ENCODE data around the gene TMEM131. TPM values are rescaled to one million over a fixed set of nuclear protein-coding genes. Genes with fewer than 3 reads are reported as not detected.

Gene TMEM131
- total and polyA plus RNA-seq, 7 donors, result 4.8 to 37.5 (median 24.3) TPM

DNA sequence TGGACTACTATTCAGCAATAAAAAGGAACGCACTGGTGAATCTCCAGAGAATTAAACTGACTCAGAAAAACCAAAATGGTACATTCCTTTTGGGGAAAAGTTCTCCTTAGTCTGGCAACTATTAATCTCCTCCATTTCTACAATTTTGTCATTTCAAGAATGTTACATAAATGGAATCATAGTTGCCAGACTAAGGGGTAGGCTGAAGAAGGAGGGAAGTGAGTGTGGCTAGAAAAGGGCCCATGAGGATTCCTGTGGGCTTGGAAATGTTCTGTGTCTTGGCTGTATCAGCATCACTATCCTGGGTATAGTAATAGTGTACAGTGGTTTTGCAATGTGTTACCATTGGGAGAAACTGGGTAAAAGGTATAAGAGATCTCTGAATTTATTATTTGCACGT is 209.9 kb downstream of the TMEM131 start:
- Histone ChIP-seq H3K27me3 (no peaks in the 10 kb centered on the region), H3K27ac (no peak overlapping the region), H3K4me1 (no peaks in the 10 kb centered on the region), H3K36me3 (peaks cover 0 to 42% (median 1%) of the 10 kb centered on the region in 4 donors), H3K4me3 (no peak overlapping the region), H3K9me3 (no peaks in the 10 kb centered on the region)
- DNase-seq, result no peak
- intact Hi-C loops (cut with DNase I), result no loop called here
- 94 to 96% methylated on average over 2 of the region's 2 CpGs for WGBS, 2 donors
- TF ChIP-seq POLR2A (IDR thresholded peaks at IDR 0.05) (no peak), POLR2AphosphoS5 (IDR thresholded peaks at IDR 0.05) (no peak), EP300 (IDR thresholded peaks at IDR 0.05) (no peak)
- TF ChIP-seq, protein P1, sequence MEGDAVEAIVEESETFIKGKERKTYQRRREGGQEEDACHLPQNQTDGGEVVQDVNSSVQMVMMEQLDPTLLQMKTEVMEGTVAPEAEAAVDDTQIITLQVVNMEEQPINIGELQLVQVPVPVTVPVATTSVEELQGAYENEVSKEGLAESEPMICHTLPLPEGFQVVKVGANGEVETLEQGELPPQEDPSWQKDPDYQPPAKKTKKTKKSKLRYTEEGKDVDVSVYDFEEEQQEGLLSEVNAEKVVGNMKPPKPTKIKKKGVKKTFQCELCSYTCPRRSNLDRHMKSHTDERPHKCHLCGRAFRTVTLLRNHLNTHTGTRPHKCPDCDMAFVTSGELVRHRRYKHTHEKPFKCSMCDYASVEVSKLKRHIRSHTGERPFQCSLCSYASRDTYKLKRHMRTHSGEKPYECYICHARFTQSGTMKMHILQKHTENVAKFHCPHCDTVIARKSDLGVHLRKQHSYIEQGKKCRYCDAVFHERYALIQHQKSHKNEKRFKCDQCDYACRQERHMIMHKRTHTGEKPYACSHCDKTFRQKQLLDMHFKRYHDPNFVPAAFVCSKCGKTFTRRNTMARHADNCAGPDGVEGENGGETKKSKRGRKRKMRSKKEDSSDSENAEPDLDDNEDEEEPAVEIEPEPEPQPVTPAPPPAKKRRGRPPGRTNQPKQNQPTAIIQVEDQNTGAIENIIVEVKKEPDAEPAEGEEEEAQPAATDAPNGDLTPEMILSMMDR (IDR thresholded peaks at IDR 0.05), result no peak

DNA sequence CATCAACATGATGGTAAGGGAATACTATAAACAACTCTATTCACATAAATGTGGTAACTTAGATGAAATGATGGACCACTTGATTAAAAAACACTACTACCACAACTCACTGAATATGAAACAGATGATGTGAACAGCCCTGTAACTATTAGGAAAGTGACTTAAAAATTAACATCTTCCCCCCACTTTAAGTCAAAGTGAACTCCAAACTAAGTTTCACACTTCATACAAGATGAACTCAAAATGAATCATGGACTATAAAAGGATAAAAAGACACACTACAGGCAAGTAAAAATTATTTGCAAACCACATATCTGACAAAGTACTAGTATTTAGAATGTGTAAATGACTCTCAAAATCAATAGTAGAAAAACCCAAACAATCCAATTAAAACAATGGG is 210.8 kb downstream of the TMEM131 start:
- no peaks in the 10 kb centered on the region for H3K27me3 ChIP-seq
- TF ChIP-seq EP300 (IDR thresholded peaks at IDR 0.05) (no peak), POLR2AphosphoS5 (IDR thresholded peaks at IDR 0.05) (no peak), POLR2A (IDR thresholded peaks at IDR 0.05) (no peak)
- TF ChIP-seq, protein P1 (IDR thresholded peaks at IDR 0.05), result no peak
- intact Hi-C loops (cut with DNase I), result no loop called here
- no peak overlapping the region for H3K4me3 ChIP-seq
- H3K36me3 ChIP-seq, result peaks cover 0 to 37% (median 2%) of the 10 kb centered on the region in 4 donors
- DNase-seq, result no peak
- H3K4me1 ChIP-seq, result no peaks in the 10 kb centered on the region
- H3K9me3 ChIP-seq, result no peaks in the 10 kb centered on the region
- no peak overlapping the region for H3K27ac ChIP-seq

DNA sequence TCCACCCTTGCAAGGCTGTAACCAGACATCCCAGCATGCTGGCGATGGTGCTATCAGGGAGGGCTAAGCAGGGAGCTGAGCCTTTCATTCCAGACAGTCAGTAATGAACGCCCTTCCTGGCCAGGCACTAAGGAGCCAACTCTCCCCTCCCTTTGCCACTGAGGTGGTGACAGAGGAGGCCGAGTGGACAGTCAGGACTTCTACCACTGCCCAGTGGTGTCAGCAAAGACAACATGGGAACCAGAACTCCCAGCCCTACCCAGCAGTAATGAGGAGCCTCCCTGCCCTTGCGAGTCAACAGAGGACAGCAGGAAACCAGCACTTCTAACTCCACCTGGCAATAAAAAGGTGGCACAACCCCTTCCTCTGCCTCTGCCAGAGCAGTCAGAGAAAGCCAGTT is 213.8 kb downstream of the TMEM131 start:
- no peak for DNase-seq
- Histone ChIP-seq H3K27me3 (no peaks in the 10 kb centered on the region), H3K4me1 (no peaks in the 10 kb centered on the region), H3K36me3 (peaks cover 0 to 29% (median 5%) of the 10 kb centered on the region in 4 donors), H3K4me3 (no peak overlapping the region), H3K9me3 (no peaks in the 10 kb centered on the region), H3K27ac (no peak overlapping the region)
- TF ChIP-seq POLR2AphosphoS5 (IDR thresholded peaks at IDR 0.05) (no peak), POLR2A (IDR thresholded peaks at IDR 0.05) (no peak), EP300 (IDR thresholded peaks at IDR 0.05) (no peak)
- TF ChIP-seq, protein P1 (IDR thresholded peaks at IDR 0.05), result no peak
- 42 to 84% methylated on average over 4 of the region's 4 CpGs for WGBS, 2 donors
- intact Hi-C loops (cut with DNase I), result no loop called here

DNA sequence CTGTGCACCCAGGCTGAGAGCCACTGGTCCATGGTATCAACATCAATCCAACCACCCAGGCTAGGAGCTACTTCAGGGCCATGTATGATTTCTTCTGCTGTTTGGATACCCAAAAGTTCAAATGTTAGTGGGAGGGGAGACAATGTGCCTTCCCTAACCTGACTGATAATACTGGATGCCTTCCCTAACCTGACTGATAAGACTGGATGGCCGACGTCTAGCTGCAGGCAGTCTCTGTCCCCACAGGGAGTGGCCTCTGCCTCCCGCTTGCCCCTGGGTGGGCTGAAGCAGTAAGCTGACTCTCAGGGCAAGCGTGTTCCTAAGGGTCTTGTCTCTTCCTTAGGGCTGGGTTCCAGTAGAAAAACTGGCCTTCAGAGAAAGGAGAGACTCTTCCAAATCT is 216.6 kb downstream of the TMEM131 start:
- Histone ChIP-seq H3K36me3 (peaks cover 0 to 32% (median 9%) of the 10 kb centered on the region in 4 donors), H3K4me3 (no peak overlapping the region), H3K4me1 (no peaks in the 10 kb centered on the region), H3K27me3 (no peaks in the 10 kb centered on the region), H3K27ac (no peak overlapping the region), H3K9me3 (no peaks in the 10 kb centered on the region)
- intact Hi-C loops (cut with DNase I), result no loop called here
- WGBS, 2 donors, result 92 to 94% methylated on average over 4 of the region's 4 CpGs
- no peak for DNase-seq
- TF ChIP-seq POLR2AphosphoS5 (IDR thresholded peaks at IDR 0.05) (no peak), POLR2A (IDR thresholded peaks at IDR 0.05) (no peak), EP300 (IDR thresholded peaks at IDR 0.05) (no peak)
- TF ChIP-seq, protein P1 (IDR thresholded peaks at IDR 0.05), result no peak

DNA sequence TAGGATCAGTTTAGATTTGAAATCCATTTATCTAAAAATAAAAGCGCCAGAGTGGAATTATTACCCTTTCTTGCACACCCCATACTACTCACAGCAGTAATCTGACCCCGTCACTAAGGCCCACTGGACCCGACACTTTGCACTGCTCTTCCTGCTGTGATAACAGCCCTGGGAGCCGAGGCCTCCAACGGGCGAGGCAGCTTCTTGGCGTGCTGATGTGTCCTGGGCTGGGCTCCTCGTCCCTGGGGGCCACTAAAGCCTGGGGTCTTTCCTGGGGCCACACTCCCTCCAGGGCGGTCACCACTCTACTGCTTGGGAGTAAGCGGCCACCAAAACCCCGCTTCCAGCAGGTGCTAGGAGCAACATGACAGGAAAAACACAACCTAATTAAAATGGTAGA is 220.7 kb downstream of the TMEM131 start:
- no peak overlapping the region for H3K27ac ChIP-seq
- WGBS, 2 donors, result 78 to 89% methylated on average over 11 of the region's 11 CpGs
- DNase-seq, result no peak
- intact Hi-C loops (cut with DNase I), result no loop called here
- TF ChIP-seq POLR2A (IDR thresholded peaks at IDR 0.05), result no peak
- no peak for TF ChIP-seq EP300 (IDR thresholded peaks at IDR 0.05)
- TF ChIP-seq, protein P1 (IDR thresholded peaks at IDR 0.05), result no peak
- no peak for TF ChIP-seq POLR2AphosphoS5 (IDR thresholded peaks at IDR 0.05)
- no peaks in the 10 kb centered on the region for H3K27me3 ChIP-seq
- H3K9me3 ChIP-seq, result no peaks in the 10 kb centered on the region
- no peak overlapping the region for H3K4me3 ChIP-seq
- no peaks in the 10 kb centered on the region for H3K4me1 ChIP-seq
- peaks cover 0 to 63% (median 9%) of the 10 kb centered on the region in 4 donors for H3K36me3 ChIP-seq

All from sigmoid colon (tissue), 7 donors.